Neuron (in vitro differentiated cells): Measurements from ENCODE around the gene GOLGA7B.

Experiments used
- H2AFZ ChIP-seq: one replicate; pipeline ENCODE4 v1.6.1; 2013; ENCODE audit warnings: low read depth, mild to moderate bottlenecking, inconsistent platforms, low read length, moderate library complexity
- H3K27me3 ChIP-seq: one replicate; pipeline ENCODE4 v1.6.1; 2013; ENCODE audit warnings: low read length; ENCODE audit not compliant: insufficient read depth
- H3K36me3 ChIP-seq: one replicate; pipeline ENCODE4 v1.6.1; 2013; ENCODE audit warnings: low read length; ENCODE audit not compliant: insufficient read depth
- H3K4me1 ChIP-seq: one replicate; pipeline ENCODE4 v1.6.1; 2013; ENCODE audit warnings: low read length; ENCODE audit not compliant: insufficient read depth
- H3K4me3 ChIP-seq: 2 replicates; pipeline ENCODE4 v1.5.1; 2013; ENCODE audit warnings: mild to moderate bottlenecking, low read length, moderate library complexity
- H3K9me3 ChIP-seq: one replicate; pipeline ENCODE4 v1.6.1; 2013; ENCODE audit warnings: low read length

Gene GOLGA7B

DNA sequence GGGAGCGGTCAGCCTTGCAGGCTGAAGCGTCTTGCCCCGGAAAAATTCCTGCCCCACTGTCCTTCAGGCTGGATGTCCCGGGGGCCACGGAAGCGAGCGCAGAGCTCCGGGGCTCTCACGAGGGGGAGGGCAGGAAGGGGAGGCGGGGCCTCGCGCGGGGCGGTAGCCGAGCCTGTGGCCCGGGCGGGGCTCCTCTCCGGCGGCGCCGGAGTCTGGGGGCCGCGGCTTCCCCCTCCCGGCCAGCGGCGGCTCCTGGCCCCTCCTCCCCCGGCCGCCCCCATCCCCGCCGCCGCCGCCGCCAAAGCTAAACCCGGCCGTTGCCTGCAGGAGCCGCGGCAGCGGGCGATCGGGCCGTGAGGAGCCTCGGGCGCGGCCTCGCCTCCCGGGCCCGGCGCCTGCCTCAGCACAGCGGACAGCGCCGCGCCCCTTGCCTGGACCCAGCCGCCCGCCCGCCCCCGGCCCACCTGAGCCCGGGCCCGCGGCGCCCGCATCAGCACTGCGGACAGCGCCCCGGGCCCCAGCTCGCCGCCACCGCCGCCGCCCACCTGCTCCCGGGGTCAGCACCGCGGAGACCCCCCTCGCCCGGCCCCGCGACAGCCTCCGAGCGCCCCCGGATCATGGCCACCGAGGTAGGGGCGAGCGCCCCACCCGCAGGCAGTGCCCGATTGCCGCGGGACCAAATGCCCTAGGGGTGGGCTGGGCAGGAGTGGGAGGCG lies at the start of gene GOLGA7B:
Gene GOLGA7B, plus strand, starts transcription at position 157 of the 716 bp plus-strand sequence. Its CDS starts 461 bp downstream, at position 618.
- Histone ChIP-seq H3K4me3 (peak within 1 kb of the TSS; percentile 27), H3K9me3 (no peaks in the 10 kb centered on the region), H3K36me3 (no peaks in the 10 kb centered on the region), H3K27me3 (peaks cover 40% of the 10 kb centered on the region), H3K4me1 (peaks cover 6% of the 10 kb centered on the region), H2AFZ (no peak within 1 kb of the TSS)

DNA sequence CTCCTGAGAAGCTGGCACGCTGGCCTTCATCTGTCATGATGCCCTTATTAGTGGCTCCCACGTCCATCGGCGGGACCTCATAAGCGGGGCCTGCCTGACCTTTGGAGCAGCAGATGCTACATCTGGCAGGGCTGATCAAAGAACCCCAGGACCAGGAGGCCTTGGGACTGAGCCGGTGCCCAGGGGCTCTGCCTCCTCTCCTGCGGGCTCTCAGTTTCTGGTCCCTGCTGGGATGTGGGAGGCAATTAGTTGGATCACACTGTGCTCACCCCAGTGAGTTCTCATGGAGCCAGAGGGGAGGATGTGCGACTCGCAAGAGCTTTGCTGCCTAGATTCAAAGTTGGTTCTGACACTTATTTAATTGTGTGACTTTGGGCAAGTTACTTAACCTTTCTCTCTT lies 49.2 kb upstream of the GOLGA7B start:
- H3K9me3 ChIP-seq, result no peaks in the 10 kb centered on the region
- H3K4me3 ChIP-seq, result no peak overlapping the region
- no peaks in the 10 kb centered on the region for H3K4me1 ChIP-seq
- peaks cover 7% of the 10 kb centered on the region for H3K27me3 ChIP-seq
- H3K36me3 ChIP-seq, result no peaks in the 10 kb centered on the region
- no peak overlapping the region for H2AFZ ChIP-seq

DNA sequence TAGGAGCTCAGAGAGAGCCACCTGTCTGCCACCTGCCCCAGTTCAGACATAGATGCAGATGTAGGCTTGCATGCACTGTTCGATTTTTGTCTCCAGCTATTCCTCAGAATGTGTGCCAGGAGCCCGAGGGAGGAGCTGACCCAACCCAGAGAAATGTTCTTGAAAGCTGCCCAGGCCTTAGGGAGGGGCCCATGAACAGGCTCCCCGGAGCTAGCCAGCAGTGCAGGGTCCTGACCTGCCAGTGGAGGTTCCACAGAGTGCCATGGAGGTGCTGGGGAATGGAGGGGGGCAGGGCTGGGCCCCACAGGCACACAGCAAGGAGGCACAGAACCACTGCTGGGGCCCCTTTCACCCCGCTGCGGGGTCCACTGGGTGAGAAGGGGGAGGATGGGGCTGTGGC lies 48.2 kb upstream of the GOLGA7B start:
- Histone ChIP-seq H3K36me3 (no peaks in the 10 kb centered on the region), H3K4me3 (no peak overlapping the region), H3K4me1 (no peaks in the 10 kb centered on the region)

DNA sequence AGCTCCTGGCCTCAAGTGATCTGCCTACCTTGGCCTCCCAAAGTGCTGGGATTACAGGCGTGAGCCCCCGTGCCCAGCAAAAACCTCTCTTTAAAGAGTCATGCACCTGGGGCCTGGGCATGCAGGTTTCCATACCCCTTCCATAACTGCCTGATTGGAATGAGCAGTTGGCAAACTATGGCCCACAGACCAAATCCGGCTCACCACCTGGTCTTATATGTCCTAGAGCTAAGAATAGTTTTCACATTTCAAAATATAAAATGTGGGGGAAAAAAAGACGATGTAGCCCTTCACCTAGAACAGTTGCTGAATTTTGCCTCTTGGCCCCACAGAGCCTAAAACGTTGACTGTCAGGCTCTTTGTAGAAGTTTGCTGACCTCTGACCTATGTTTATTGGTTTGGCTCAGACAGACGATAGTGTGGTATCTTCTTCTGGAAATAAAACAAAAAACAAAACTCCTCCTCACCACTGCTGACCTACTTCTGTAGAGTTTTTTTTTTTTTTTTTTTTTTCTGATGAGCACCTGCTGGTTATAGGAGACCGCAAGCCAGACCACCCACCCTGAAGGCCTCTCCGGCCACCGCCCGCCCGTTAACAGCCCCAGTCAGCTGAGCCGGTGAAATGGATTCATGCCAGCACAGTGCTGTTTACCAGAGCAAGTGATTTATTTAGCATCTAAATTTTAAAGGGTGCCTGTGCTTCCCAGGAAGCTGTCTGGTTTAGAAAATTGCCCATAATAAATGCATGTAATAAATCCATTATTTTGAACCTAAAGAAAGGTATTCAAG lies 44.4 kb upstream of the GOLGA7B start:
- Histone ChIP-seq H2AFZ (no peak overlapping the region), H3K9me3 (no peaks in the 10 kb centered on the region), H3K4me3 (no peak overlapping the region), H3K4me1 (no peaks in the 10 kb centered on the region), H3K36me3 (no peaks in the 10 kb centered on the region), H3K27me3 (peaks cover 13% of the 10 kb centered on the region)

More for the DNA sequence above, 48.2 kb upstream of the GOLGA7B start:
- H2AFZ ChIP-seq, result no peak overlapping the region
- H3K27me3 ChIP-seq, result peaks cover 15% of the 10 kb centered on the region
- H3K9me3 ChIP-seq, result no peaks in the 10 kb centered on the region

DNA sequence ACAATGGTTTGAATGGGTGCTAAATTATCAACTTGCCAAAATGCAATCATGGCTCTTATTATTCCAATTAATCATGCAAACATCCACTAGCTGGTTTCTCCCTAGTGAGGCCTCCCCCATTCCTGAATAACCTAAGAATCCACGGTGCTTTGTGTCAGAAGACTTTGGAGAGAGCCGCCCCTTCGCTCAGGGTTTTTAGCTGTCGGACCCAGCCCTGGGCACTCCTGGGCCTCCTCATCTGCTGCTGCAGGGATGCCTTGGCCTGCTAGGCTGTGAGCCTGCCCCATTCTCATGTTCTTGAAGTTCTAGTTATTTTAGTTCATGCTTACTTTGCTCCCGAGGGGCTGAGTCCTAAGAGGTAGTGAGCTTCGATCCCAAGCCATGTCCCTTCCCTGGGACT lies 43.7 kb upstream of the GOLGA7B start:
- Histone ChIP-seq H3K9me3 (no peaks in the 10 kb centered on the region), H3K4me1 (no peaks in the 10 kb centered on the region), H3K36me3 (no peaks in the 10 kb centered on the region)

DNA sequence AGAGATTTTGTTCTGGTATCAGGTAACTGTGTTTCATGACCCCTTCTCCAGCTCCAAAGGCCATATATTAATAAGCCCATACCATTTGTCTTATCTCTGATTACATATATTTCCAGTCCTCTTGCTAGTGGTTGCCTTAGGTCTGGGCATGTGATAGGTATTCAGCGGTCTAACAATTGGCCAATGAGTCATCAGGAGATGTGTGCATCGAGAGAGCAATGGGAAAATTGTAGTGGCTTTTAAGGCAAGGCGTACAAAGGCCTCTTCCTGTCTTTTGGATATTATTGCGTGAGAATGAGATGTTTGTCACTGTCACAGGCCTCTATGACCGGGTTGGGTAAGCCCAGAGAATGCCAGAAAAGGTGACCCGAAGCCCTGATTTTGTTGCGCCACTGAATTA lies 39.2 kb upstream of the GOLGA7B start:
- Histone ChIP-seq H2AFZ (no peak overlapping the region), H3K36me3 (no peaks in the 10 kb centered on the region), H3K27me3 (peaks cover 10% of the 10 kb centered on the region), H3K4me3 (no peak overlapping the region), H3K9me3 (no peaks in the 10 kb centered on the region), H3K4me1 (no peaks in the 10 kb centered on the region)

More for the DNA sequence above, 43.7 kb upstream of the GOLGA7B start:
- Histone ChIP-seq H3K27me3 (peaks cover 13% of the 10 kb centered on the region), H3K4me3 (no peak overlapping the region), H2AFZ (no peak overlapping the region)

DNA sequence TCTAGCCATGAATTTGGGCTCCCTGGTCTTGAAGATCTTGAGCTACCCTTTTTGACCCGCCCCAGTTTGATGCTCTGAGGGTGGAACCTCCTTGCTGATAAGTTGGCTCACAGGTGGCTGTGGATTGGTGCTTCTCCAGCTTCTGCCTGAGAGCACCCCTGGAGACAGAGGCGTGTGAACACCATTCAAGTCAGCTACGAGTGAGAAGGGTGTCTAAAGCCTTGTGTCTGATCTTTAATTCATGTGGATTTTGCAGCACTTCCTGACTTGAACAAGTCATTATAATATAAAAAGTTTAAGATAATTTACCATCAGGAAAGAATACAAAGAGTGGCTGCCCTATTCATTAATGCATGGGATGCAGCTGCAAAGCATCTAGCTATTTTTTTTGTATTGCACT lies 37.7 kb upstream of the GOLGA7B start:
- no peak overlapping the region for H2AFZ ChIP-seq
- H3K4me3 ChIP-seq, result no peak overlapping the region
- H3K27me3 ChIP-seq, result peaks cover 13% of the 10 kb centered on the region
- H3K36me3 ChIP-seq, result no peaks in the 10 kb centered on the region
- no peaks in the 10 kb centered on the region for H3K9me3 ChIP-seq
- H3K4me1 ChIP-seq, result no peaks in the 10 kb centered on the region

DNA sequence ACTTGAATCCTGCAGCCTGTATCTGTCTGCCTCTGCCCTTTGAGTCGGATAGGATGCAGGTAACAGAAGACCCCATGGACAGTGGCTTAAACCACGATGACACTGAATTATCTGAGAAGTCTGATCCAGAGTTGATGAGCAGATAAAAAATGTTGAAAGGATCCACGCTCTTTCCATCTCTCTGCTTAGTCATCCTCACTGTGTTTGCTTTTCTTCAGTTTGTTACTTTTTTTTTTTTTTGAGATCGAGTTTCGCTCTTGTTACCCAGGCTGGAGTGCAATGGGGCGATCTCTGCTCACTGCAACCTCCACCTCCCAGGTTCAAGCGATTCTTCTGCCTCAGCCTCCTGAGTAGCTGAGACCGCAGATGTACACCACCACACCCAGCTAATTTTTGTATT lies 36.9 kb upstream of the GOLGA7B start:
- Histone ChIP-seq H3K4me3 (no peak overlapping the region), H2AFZ (no peak overlapping the region), H3K36me3 (no peaks in the 10 kb centered on the region), H3K27me3 (peaks cover 18% of the 10 kb centered on the region), H3K9me3 (no peaks in the 10 kb centered on the region), H3K4me1 (no peaks in the 10 kb centered on the region)

DNA sequence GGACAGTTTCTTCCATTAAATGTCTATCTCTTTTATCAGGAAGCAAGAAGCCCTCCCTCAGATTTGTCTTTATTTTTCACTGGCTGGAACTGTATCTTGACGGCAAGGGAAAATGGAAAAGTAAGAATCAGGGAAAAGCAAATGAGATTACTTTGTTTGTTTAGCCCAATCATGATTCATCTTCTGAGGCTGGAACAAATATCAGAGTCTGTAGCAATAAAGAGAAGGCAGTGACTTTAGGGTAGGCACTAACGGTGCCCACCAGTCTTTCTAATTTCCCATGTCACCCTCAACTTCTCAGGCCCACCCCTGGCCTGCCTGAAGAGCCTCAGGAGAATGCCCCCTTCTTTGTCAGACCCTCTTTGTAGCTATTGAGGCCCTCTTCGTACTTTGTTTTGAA lies 36.3 kb upstream of the GOLGA7B start:
- Histone ChIP-seq H3K4me3 (no peak overlapping the region), H3K36me3 (no peaks in the 10 kb centered on the region), H3K9me3 (no peaks in the 10 kb centered on the region), H3K4me1 (no peaks in the 10 kb centered on the region), H3K27me3 (peaks cover 23% of the 10 kb centered on the region), H2AFZ (no peak overlapping the region)

DNA sequence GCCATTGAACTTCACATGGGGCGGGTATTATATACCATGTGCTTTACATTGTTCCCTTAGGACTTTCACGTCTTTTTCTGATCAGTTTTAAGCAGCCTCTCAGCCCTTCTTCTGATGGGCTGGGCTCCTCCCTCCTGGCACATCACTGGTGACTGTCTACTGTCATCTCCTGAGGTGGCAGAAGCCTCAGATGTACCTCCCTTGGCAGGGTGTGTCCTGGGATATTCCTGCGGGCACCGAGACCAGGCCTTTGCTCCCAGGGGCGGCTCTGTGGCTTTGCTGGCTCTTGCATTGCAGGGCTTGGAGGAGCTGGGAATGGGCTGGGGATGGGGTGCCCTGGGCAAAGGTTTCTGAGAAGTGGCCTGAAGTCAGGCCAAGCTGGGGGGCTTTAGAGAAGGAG lies 34.6 kb upstream of the GOLGA7B start:
- no peaks in the 10 kb centered on the region for H3K36me3 ChIP-seq
- no peak overlapping the region for H2AFZ ChIP-seq
- H3K27me3 ChIP-seq, result peaks cover 34% of the 10 kb centered on the region
- no peak overlapping the region for H3K4me3 ChIP-seq
- H3K4me1 ChIP-seq, result no peaks in the 10 kb centered on the region
- no peaks in the 10 kb centered on the region for H3K9me3 ChIP-seq

DNA sequence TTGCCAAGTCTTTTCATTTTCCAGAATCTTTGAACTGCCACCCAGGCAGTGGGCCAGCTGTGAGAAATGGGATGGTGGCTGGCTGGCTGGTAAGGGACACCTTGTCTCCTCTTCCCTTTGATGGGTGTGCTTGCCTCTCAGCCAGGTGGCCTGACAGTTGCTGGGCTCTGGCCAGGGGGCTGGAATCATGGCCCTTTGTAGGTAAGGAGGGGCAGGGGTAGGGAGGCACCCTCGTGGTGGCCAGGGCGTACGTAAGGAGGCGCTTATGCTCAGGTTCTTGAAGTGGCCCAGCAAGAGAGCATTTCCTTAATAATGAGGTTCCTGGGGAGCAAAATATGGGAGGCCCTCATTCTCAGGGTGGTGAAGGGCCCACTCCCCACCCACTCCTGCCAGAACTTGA lies 33.0 kb upstream of the GOLGA7B start:
- Histone ChIP-seq H3K9me3 (no peaks in the 10 kb centered on the region), H3K27me3 (peaks cover 42% of the 10 kb centered on the region), H3K36me3 (no peaks in the 10 kb centered on the region), H2AFZ (no peak overlapping the region), H3K4me1 (no peaks in the 10 kb centered on the region), H3K4me3 (no peak overlapping the region)

DNA sequence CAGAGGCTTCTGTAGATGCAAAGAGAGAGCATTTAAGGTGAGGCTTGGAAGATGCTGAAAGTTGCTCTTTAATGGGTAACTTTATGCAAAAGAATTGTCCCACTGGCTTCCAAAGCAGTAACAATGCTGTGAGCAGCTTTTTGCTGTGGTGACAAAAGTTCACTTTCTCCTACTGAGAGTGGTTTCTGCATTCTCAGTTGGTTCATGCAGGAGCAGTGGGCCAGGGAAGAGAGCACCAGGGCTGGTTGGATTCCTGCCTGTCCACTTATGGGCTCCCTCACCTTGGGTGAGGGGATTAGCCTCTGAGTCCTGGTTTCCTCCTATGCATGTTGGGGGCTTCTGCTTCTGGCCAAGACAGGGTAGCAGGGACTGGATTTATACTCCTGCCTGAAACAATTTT lies 31.1 kb upstream of the GOLGA7B start:
- Histone ChIP-seq H2AFZ (no peak overlapping the region), H3K4me3 (no peak overlapping the region), H3K9me3 (no peaks in the 10 kb centered on the region), H3K4me1 (no peaks in the 10 kb centered on the region), H3K27me3 (peaks cover 43% of the 10 kb centered on the region), H3K36me3 (no peaks in the 10 kb centered on the region)

DNA sequence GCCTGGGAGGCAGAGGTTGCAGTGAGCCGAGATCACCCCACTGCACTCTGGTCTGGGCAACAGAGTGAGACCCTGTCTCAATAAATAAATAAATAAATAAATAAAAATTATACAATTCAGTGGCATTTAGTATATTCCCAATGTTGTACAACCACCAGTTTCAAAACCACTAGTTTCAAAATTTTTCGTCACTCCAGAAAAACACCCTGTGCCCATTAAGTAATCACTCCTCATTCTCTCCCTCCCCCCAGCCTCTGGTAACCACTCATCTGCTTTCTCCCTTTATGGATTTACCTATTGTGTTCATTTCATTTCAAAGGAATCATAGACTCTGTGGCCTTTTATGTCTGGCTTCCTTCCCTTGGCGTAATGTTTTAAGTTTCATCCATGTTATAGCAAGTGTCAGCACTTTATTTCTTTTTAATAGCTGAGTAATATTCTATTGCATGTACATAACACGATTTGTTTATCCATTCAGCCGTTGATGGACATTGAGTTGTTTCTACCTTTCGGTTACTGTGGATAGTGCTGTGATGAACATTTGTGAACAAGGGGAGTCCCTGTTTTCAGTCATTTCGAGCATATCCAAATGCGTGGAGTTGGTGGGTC lies 29.4 kb upstream of the GOLGA7B start:
- no peak overlapping the region for H2AFZ ChIP-seq
- no peaks in the 10 kb centered on the region for H3K4me1 ChIP-seq
- H3K27me3 ChIP-seq, result peaks cover 46% of the 10 kb centered on the region
- no peaks in the 10 kb centered on the region for H3K36me3 ChIP-seq
- no peak overlapping the region for H3K4me3 ChIP-seq
- H3K9me3 ChIP-seq, result no peaks in the 10 kb centered on the region
